Stimulated activated effector memory CD8-positive, alpha-beta T cell treated with anti-CD3 and anti-CD28 coated beads, Interleukin-12 subunit alpha, Interleukin-12 subunit beta, amount 100 ng/mL, for 72 hours (primary cell): ENCODE measurements around the gene MACROD2.
"Not testable (repeated sequence)": the region's sequence is repeated elsewhere in the genome, so short reads cannot be mapped to it uniquely, and the experiment has no call there.

Experiments used
- ATAC-seq: fragments of 150-1000 bp; cut with Tn5 transposase; 2 replicates; pipeline ENCODE4 v1.10.0; 2021
- DNase-seq, 2 donors: peaks; one replicate each; pipeline ENCODE4 v3.0.0; 2021 to 2022; ENCODE audit warnings: low spot score in 2 of 2
- H3K27ac Mint-ChIP-seq: one replicate; pipeline ENCODE4 v1.8.0; 2022; ENCODE audit warnings: mild to moderate bottlenecking, mixed read lengths
- H3K36me3 Mint-ChIP-seq: one replicate; pipeline ENCODE4 v1.8.0; 2022; ENCODE audit warnings: mild to moderate bottlenecking, mixed read lengths
- H3K4me1 Mint-ChIP-seq: one replicate; pipeline ENCODE4 v1.8.0; 2022; ENCODE audit warnings: mixed read lengths
- H3K4me3 Mint-ChIP-seq: one replicate; pipeline ENCODE4 v1.8.0; 2022; ENCODE audit warnings: mild to moderate bottlenecking, mixed read lengths
- H3K9me3 Mint-ChIP-seq: one replicate; pipeline ENCODE4 v1.8.0; 2022; ENCODE audit warnings: mixed read lengths

Gene MACROD2

DNA sequence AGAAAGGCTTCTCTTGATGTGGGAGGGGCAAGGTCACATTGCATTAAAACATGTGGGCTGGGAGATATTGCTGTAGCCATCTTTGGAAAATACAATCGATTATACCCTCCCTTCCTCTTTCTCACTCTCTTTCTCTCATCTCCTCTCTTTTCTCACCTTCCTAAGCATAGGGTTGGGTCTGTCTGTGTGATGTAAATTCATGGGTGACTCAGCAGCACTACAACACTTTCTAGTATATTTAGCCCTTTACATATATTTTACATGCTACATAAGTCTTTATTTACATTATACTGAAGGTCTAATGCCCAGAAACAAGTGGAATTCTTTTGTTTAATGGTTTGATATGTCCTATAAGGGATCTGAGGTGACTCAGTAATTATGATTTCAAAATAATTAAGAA is 976.9 kb downstream of the MACROD2 start:
- no peak overlapping the region for H3K27ac Mint-ChIP-seq
- ATAC-seq (no peak), DNase-seq (no peak)
- no peaks in the 10 kb centered on the region for H3K4me1 Mint-ChIP-seq
- no peak overlapping the region for H3K4me3 Mint-ChIP-seq
- H3K9me3 Mint-ChIP-seq, result peaks cover 15% of the 10 kb centered on the region
- H3K36me3 Mint-ChIP-seq, result no peaks in the 10 kb centered on the region

DNA sequence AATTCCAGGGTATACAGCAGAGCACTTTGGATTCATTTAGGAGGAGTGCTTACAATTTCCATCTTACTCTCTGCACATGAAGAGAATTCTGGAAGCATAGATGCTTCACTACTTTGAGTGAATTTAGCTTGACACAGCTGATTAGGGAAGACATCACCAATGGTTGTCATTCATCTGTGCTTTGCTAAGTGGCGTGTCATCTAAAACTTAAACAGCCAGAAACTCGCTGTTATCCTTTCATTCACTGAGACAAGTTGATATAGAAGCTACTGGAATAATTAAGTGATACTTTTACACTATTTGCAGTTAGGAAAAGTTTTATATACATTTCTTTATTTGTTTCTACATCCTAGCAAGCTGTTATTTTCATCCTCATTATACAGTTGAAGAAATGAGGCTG is 977.4 kb downstream of the MACROD2 start:
- H3K9me3 Mint-ChIP-seq, result peaks cover 13% of the 10 kb centered on the region
- no peak overlapping the region for H3K27ac Mint-ChIP-seq
- H3K36me3 Mint-ChIP-seq, result no peaks in the 10 kb centered on the region

DNA sequence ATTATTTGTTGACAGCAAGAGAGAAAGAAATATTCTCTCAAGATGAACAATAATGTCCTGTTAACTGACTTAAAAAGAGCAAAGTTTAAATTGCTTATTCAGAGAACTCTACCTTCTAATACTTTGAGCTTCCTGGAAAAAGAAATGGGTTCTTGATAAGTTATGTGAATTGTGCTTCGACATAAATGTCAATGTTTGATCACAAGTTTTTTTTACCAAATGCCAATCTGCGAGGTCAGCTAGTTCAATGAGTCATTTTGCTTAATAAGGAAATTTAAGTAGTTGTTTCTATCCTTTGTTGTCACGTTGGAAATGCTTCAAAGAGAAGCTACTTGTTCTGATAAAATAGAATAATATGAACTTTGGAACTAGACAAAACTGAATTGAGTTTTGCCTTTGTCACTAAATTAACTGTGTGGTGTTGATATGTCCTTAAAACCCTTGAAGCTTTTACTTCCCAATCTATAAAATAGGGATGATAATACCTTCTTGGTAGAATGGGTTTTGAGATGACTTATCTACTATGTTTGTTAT is 984.2 kb downstream of the MACROD2 start:
- H3K27ac Mint-ChIP-seq, result no peak overlapping the region
- no peak for ATAC-seq
- H3K9me3 Mint-ChIP-seq, result peaks cover 25% of the 10 kb centered on the region
- no peaks in the 10 kb centered on the region for H3K4me1 Mint-ChIP-seq
- no peak for DNase-seq
- no peak overlapping the region for H3K4me3 Mint-ChIP-seq
- no peaks in the 10 kb centered on the region for H3K36me3 Mint-ChIP-seq

More for the DNA sequence above, 977.4 kb downstream of the MACROD2 start:
- H3K4me3 Mint-ChIP-seq, result no peak overlapping the region
- DNase-seq (no peak), ATAC-seq (no peak)
- no peaks in the 10 kb centered on the region for H3K4me1 Mint-ChIP-seq

DNA sequence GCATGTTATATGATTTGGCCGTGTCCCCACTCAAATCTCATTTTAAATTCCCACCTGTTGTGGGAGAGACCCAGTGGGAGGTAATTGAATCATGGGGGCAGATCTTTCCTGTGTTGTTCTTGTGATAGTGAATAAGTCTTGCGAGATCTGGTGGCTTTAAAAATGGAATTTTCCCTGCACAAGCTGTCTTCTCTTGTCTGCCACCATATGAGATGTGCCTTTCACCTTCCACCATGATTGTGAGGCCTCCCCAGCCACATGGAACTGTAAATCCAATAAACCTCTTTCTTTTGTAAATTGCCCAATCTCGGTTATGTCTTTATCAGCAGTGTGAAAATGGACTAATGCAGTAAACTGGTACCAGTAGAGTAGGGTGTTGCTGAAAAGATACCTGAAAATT is 986.2 kb downstream of the MACROD2 start:
- not testable (repeated sequence) for DNase-seq, ATAC-seq, H3K4me1 Mint-ChIP-seq, H3K4me3 Mint-ChIP-seq, H3K27ac Mint-ChIP-seq, H3K36me3 Mint-ChIP-seq
- peaks cover 16% of the 10 kb centered on the region for H3K9me3 Mint-ChIP-seq

DNA sequence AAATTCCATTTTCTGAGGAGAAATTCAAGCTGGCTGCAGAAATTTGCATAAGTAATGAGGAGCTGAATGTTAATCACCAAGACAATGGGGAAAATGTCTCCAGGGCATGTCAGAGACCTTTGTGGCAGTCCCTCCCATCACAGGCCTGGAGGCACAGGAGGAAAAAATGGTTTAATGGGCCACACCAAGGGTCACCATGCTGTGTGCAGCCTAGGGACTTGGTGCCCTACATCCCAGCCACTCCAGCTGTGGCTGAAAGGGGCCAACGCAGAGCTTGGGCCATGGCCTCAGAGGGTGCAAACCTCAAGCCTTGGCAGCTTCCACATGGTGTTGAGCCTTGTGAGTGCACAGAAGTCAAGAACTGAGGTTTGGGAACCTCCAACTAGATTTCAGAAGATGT is 987.0 kb downstream of the MACROD2 start:
- H3K9me3 Mint-ChIP-seq, result peaks cover 16% of the 10 kb centered on the region
- ATAC-seq, H3K4me1 Mint-ChIP-seq, H3K4me3 Mint-ChIP-seq, H3K27ac Mint-ChIP-seq, DNase-seq, H3K36me3 Mint-ChIP-seq: not testable (repeated sequence)

DNA sequence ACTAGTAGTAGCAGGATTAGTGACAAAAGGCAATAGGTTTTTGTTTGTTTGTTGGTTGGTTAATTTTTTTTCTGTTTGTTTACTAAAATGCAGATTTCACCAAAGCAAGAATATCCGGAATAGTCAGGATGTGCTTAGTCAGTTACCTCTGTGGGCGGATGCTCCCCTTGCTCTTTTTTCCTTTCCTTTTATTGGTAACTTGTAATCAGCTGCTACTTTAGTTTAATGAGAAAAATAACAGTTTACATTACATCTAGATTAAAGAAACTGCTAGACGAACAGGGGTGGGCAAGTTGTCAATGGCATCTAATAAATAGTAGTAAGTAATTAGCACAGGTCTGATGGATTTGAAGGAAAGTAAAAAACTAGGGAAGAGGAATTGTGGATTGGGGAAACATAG is 989.0 kb downstream of the MACROD2 start:
- ATAC-seq, result no peak
- Mint-ChIP-seq H3K27ac (no peak overlapping the region), H3K9me3 (peaks cover 16% of the 10 kb centered on the region), H3K4me3 (no peak overlapping the region), H3K36me3 (no peaks in the 10 kb centered on the region), H3K4me1 (no peaks in the 10 kb centered on the region)
- no peak for DNase-seq

DNA sequence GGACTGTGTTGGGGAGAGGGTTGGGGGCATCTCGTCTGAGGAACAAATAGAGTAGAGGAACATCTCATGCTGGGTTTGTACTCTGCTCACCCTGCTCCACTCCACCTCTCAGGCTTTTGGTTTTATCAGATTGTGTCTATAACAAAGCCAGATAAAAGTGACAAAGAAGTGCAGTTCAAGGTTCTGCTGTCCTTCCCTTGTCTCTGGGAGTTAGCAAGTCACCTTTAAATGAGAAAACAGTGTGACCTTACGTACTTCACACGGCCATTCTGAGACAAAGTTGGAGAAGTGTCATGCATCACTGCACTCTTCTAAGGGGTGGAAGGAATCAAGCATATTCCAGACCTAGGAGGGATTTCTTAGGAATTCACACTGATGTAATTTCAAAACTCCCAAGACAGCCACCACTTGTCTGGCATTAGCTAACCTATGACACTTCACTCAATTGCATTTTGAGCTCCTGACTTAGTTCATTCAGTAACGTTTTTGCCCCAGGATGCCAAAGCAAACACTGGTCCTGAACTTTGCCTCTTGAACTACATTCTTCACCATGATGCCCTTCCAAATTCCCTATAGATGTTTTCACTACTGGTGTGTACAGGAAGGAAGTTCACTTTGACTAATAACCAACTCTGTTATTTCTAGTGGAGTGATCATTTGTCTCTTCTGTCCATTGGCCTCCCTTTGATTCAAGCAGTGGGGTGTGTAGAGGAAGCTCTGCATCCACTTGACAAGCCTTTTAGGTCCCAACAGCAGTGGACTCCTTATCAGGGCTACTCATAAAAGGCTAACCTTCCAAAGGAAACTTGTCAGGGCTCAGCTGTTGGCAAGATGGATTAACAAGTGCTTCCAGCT is 989.7 kb downstream of the MACROD2 start:
- DNase-seq (no peak), ATAC-seq (no peak)
- no peak overlapping the region for H3K27ac Mint-ChIP-seq
- no peak overlapping the region for H3K4me3 Mint-ChIP-seq
- no peaks in the 10 kb centered on the region for H3K4me1 Mint-ChIP-seq
- peaks cover 16% of the 10 kb centered on the region for H3K9me3 Mint-ChIP-seq
- H3K36me3 Mint-ChIP-seq, result no peaks in the 10 kb centered on the region

DNA sequence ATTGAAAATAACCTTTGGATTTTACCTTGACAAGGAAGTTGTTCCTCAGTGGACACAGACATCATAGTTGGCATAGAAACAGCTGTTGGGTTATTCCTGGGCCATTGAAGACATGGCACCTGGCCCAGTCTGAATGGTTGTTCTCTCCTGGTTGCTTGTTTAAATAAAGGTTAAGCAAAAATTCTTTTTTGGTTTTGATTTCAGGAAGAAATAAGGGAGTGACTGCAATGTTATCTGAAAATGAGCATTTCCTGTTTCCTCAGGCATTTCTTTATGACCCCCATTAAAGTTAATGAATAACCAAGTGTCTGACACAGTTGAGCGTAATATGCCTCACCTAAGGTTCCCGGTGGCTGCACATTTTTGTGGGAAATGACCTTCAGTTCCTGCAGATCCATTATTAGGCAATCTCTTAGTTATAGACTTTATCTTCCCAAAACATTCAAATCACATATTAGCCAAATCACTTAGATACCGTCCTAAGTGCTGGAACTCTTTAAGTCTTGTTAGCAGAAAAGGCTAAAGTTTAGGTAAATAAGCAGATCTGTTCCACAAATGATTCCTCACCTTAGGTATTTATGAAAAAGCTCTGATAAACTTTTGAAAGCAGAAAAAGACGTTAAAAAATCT is 990.8 kb downstream of the MACROD2 start:
- no peak for ATAC-seq
- no peak overlapping the region for H3K4me3 Mint-ChIP-seq

DNA sequence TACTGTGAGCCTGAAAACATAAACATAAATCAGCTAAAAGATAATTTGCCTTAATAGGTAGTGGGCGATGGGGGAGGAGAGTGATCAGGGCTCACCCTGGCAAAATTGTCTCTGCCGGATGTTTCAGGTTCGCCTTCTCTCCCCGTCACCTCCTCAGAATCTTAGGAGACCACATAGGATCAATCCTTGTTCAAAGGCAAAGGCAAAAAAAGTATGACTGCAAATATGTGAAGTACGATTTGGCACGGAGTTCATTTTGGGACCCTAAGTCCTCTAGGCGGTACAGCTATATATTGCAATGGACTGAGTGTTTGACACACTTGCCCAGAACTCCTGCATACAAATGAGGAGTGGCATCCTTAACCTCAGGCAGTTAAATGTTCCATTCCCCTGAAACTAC is 991.3 kb downstream of the MACROD2 start:
- H3K36me3 Mint-ChIP-seq, result no peaks in the 10 kb centered on the region
- peaks cover 14% of the 10 kb centered on the region for H3K9me3 Mint-ChIP-seq
- no peak overlapping the region for H3K27ac Mint-ChIP-seq
- DNase-seq (no peak), ATAC-seq (no peak)
- no peak overlapping the region for H3K4me3 Mint-ChIP-seq
- no peaks in the 10 kb centered on the region for H3K4me1 Mint-ChIP-seq

More for the DNA sequence above, 990.8 kb downstream of the MACROD2 start:
- H3K4me1 Mint-ChIP-seq, result no peaks in the 10 kb centered on the region
- H3K36me3 Mint-ChIP-seq, result no peaks in the 10 kb centered on the region
- no peak for DNase-seq
- H3K9me3 Mint-ChIP-seq, result peaks cover 16% of the 10 kb centered on the region
- H3K27ac Mint-ChIP-seq, result no peak overlapping the region

DNA sequence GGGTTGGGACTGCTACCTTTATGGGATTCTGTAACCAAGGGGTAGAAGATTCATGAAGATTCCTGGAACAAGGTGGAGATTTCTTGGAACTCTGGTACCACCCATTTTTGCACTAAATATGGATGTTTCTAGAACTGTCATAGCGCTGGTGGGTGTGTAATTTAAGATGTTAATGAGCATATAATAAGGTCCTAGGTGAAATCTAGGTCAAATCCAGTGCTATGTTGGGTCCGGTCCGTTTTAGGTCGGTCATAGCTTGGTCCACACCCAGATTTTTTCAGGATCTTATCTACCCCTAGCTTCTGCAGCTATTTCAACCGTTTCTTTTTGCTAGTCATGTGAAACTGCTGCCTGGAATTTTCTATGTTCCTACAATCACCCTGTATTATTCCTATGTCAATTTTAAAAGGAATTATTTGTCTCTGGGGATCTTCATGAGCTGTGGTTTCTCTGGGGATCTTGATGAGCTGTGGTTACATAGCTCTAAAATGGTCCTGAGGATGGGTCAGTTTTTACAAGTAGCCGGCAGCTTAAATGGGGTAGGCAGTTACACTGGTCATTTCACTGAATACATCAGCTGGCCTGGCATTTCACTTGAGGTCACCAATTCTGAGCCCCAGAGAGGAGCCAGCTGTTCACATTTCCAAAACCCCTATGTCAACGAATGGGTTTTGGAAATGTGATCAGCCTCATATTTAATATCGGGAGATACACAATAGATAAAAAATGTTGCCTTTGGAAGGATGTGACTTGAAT is 994.4 kb downstream of the MACROD2 start:
- Mint-ChIP-seq H3K36me3 (no peaks in the 10 kb centered on the region), H3K4me3 (no peak overlapping the region), H3K27ac (no peak overlapping the region), H3K9me3 (peaks cover 5% of the 10 kb centered on the region), H3K4me1 (no peaks in the 10 kb centered on the region)
- no peak for DNase-seq
- no peak for ATAC-seq

DNA sequence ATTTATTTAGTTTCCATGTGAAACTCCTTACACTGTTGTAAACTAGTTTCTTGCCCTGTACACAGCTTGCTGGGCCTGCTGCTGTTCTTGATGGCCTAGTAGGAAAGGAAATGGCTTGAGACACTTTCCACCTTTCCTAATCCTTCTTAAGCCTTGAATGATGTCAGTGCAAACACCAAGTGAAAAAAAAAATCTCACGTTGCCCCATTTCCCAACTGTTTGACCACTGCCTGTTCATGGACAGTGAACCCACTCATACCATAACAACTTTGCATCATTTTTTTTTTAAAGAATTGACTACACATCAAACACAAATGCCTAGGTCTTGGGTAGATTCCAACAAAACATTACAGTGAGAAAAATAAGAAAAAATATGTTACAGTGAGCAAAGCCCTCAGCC is 995.7 kb downstream of the MACROD2 start:
- ATAC-seq, result no peak
- Mint-ChIP-seq H3K27ac (no peak overlapping the region), H3K9me3 (peaks cover 9% of the 10 kb centered on the region), H3K4me1 (no peaks in the 10 kb centered on the region), H3K4me3 (no peak overlapping the region), H3K36me3 (no peaks in the 10 kb centered on the region)
- no peak for DNase-seq

DNA sequence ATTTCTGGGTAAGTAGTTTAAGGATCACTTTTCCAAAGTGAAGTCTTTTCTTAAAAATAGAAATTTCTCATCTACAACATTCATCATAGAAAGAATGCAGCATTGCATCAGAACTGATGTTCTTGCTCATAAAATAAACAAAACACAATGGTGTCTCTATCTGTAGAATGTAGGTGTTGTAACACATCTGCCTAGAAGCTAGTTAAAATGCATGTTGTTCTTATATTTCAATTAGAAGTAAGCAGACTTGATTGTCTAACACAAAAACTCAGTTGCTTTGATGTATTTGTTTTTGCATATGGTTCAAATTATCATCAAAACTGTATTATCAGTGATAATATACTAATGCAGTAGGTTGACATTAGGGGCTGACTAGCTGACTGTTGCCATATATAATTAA is 996.8 kb downstream of the MACROD2 start:
- H3K27ac Mint-ChIP-seq, result no peak overlapping the region
- H3K9me3 Mint-ChIP-seq, result peaks cover 9% of the 10 kb centered on the region
- no peaks in the 10 kb centered on the region for H3K36me3 Mint-ChIP-seq
- DNase-seq (no peak), ATAC-seq (no peak)
- no peak overlapping the region for H3K4me3 Mint-ChIP-seq
- no peaks in the 10 kb centered on the region for H3K4me1 Mint-ChIP-seq

DNA sequence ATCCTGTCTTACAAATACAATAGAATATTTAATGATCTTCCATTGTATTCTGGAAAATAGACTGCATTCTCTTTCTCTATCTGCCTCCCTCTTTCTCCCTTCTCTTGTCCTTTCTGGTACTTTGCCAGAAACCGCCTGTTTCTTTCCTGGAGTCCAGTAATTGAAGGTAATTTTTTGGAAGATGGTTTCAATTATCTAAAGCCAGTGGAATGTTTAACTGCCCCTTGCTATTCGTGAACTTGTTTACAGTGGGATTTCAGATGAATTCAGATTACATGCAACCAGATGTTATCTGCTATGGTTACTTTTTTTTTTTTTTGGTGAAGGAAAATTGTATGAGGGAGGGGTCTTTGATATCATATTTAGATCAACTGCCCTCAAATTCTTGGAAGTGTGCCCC is 997.6 kb downstream of the MACROD2 start:
- DNase-seq (no peak), ATAC-seq (no peak)
- H3K36me3 Mint-ChIP-seq, result no peaks in the 10 kb centered on the region
- H3K9me3 Mint-ChIP-seq, result peaks cover 9% of the 10 kb centered on the region
- no peak overlapping the region for H3K4me3 Mint-ChIP-seq
- no peak overlapping the region for H3K27ac Mint-ChIP-seq
- no peaks in the 10 kb centered on the region for H3K4me1 Mint-ChIP-seq

DNA sequence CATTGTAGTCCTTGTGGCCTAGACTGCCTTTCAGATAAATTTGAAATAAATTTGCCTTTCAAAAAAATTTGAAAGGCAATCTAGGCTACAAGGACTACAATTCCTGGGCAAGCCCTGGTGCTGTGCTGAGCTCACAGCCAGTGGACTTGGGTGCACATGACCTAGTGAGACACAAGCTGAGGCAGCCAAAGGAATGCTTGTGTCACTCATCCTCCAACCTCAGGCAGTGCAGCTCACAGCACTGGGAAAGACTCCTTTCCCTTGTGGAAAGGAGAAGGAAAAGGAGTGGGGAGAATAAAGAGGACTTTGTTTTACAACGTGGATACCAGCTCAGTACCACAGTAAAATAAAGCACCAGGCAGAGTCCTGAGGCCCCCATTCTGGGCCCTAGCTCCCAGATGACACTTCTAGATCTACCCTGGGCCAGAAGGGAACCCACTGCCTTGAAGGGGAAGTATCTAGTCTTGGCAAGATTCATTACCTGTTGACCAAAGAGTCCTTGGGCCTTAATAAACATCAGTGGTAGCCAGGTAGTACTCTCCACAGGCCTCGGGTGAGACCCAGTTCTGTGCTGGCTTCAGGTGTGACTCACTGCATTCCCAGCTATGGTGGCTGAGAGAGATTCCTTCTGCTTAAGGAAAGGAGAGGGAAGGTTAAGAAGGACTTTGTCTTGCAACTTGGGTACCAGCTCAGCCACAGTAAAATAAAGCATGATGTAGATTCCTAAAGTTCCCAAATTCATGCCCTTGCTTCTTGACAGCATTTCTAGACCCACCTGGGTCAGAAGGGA is 1001.8 kb downstream of the MACROD2 start:
- ATAC-seq (no peak), DNase-seq (no peak)
- no peaks in the 10 kb centered on the region for H3K36me3 Mint-ChIP-seq
- peaks cover 6% of the 10 kb centered on the region for H3K9me3 Mint-ChIP-seq
- no peaks in the 10 kb centered on the region for H3K4me1 Mint-ChIP-seq
- H3K27ac Mint-ChIP-seq, result no peak overlapping the region
- no peak overlapping the region for H3K4me3 Mint-ChIP-seq

DNA sequence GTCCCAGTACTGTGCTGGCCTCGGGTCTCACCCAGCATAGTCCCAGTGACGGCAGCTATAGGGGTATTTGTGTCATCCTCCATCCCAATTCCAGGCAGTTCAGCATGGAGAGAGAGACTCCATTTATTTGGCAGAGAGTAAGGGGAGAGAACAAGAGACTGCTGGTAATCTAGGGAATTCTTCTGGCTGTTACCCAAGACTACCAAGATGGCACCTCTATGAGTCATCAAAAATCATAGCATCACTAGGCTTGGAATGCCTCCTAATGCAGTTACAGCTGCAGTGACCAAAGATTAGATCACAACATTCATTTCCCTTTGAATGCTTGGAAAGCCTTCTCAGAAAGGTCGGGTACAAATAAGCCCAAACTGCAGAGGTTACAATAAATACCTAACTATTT is 1002.5 kb downstream of the MACROD2 start:
- peaks cover 6% of the 10 kb centered on the region for H3K9me3 Mint-ChIP-seq
- no peak for DNase-seq
- H3K4me1 Mint-ChIP-seq, result no peaks in the 10 kb centered on the region
- no peaks in the 10 kb centered on the region for H3K36me3 Mint-ChIP-seq
- H3K4me3 Mint-ChIP-seq, result no peak overlapping the region
- no peak for ATAC-seq
- no peak overlapping the region for H3K27ac Mint-ChIP-seq
